Measurements from ENCODE around the gene EPOP.
"Not testable (repeated sequence)": the region's sequence is repeated elsewhere in the genome, so short reads cannot be mapped to it uniquely, and the experiment has no call there.

The EPOP gene

GRCh38 chr17:38673707-38674013 lies 1.1 kb downstream of the EPOP start:
- DNase-seq: no peak

GRCh38 chr17:38672788-38673706 lies 1.7 kb downstream of the EPOP start:
- DNase-seq: no peak

- no peak for DNase-seq
These were observed 2.6 kb downstream of the EPOP start for GRCh38 chr17:38671939-38672720.

GRCh38 chr17:38669520-38669919 lies 5.2 kb downstream of the EPOP start:
- no peak for DNase-seq

- DNase-seq: no peak
These were observed 7.0 kb downstream of the EPOP start for GRCh38 chr17:38667787-38668122.

GRCh38 chr17:38667099-38667786 lies 7.5 kb downstream of the EPOP start:
- peak in 1 of 2 experiments; percentile 56 for DNase-seq

GRCh38 chr17:38663964-38664644 lies 10.7 kb downstream of the EPOP start:
- no peak for DNase-seq

GRCh38 chr17:38663125-38663751 lies 11.5 kb downstream of the EPOP start:
- peak; percentile 58 to 67 for DNase-seq

- no peak for DNase-seq
These were observed 14.4 kb downstream of the EPOP start for GRCh38 chr17:38660097-38661025.

- no peak for DNase-seq
These were observed 15.3 kb downstream of the EPOP start for GRCh38 chr17:38659415-38659814.

- no peak for DNase-seq
These were observed 15.9 kb downstream of the EPOP start for GRCh38 chr17:38658741-38659345.

GRCh38 chr17:38657824-38658740 lies 16.7 kb downstream of the EPOP start:
- no peak for DNase-seq

GRCh38 chr17:38656959-38657823 lies 17.6 kb downstream of the EPOP start:
- DNase-seq: no peak

GRCh38 chr17:38654411-38655398 lies 20.1 kb downstream of the EPOP start:
- DNase-seq: no peak

- no peak for DNase-seq
These were observed 21.1 kb downstream of the EPOP start for GRCh38 chr17:38653679-38654078.

- no peak for DNase-seq
These were observed 21.5 kb downstream of the EPOP start for GRCh38 chr17:38653230-38653629.

GRCh38 chr17:38650653-38651173 lies 24.0 kb downstream of the EPOP start:
- not testable (repeated sequence) for DNase-seq
